Lung (tissue), 12 donors: ENCODE data around the gene PROX2. TPM values are rescaled to one million over a fixed set of nuclear protein-coding genes. Genes with fewer than 3 reads are reported as not detected.
A peak's percentile ranks its signal among the peaks of the same experiment; 100 is the strongest.

Experiments used
- ATAC-seq: fragments of 200-7000 bp; cut with Tn5 transposase; one replicate; pipeline ENCODE4 v1.9.1; 2020; ENCODE audit warnings: moderate number of reproducible peaks; ENCODE audit not compliant: insufficient read depth, low FRiP score
- DNase-seq, 3 donors: peaks; one replicate each; pipeline ENCODE4 v3.0.0-alpha.2; 2013 to 2017
- H3K27ac ChIP-seq, 2 donors: one replicate each; pipeline ENCODE4 v1.5.1; 2013; ENCODE audit warnings: mild to moderate bottlenecking in 2 of 2, moderate library complexity in 2 of 2, control low read depth in 1 of 2, inconsistent platforms in 1 of 2, low read depth in 1 of 2, low read length in 1 of 2
- H3K27me3 ChIP-seq, 3 donors: one replicate each; pipeline ENCODE4 v1.5.1; 2013; ENCODE audit warnings: low read length in 2 of 3; ENCODE audit not compliant: control insufficient read depth in 3 of 3, insufficient read depth in 3 of 3
- H3K36me3 ChIP-seq, 4 donors: one replicate each; pipeline ENCODE4 v1.5.1; 2013; ENCODE audit warnings: low read length in 4 of 4, mild to moderate bottlenecking in 1 of 4, moderate library complexity in 1 of 4; ENCODE audit not compliant: control insufficient read depth in 4 of 4, insufficient read depth in 4 of 4
- H3K4me1 ChIP-seq, 5 donors: one replicate each; pipeline ENCODE4 v1.5.1; 2013; ENCODE audit warnings: low read length in 5 of 5, mild to moderate bottlenecking in 2 of 5, moderate library complexity in 1 of 5; ENCODE audit not compliant: control insufficient read depth in 5 of 5, insufficient read depth in 5 of 5
- H3K4me3 ChIP-seq: one replicate; pipeline ENCODE4 v1.5.1; 2013; ENCODE audit warnings: mild to moderate bottlenecking, control low read depth, moderate library complexity
- H3K9ac ChIP-seq, 2 donors: one replicate each; pipeline ENCODE4 v1.5.1; 2013; ENCODE audit warnings: low read length in 2 of 2, control low read depth in 1 of 2; ENCODE audit not compliant: insufficient read depth in 1 of 2
- H3K9me3 ChIP-seq, 4 donors: one replicate each; pipeline ENCODE4 v1.5.1; 2013; ENCODE audit warnings: low read length in 3 of 4, mild to moderate bottlenecking in 1 of 4, moderate library complexity in 1 of 4; ENCODE audit not compliant: control insufficient read depth in 4 of 4, insufficient read depth in 3 of 4
- CTCF ChIP-seq: IDR thresholded peaks from 2 replicates; pipeline ENCODE4 v1.5.1; 2012; ENCODE audit warnings: mild to moderate bottlenecking; ENCODE audit errors: control extremely low read depth, extremely low read depth
- WGBS, 2 donors: extraction: QIAGEN DNeasy Blood & Tissue Kit; methylation state at CpG; one replicate each; pipeline ENCODE4 v1.1.7; 2013; 5-methylcytosine and 5-hydroxymethylcytosine counted together
- polyA plus RNA-seq, 2 donors: library from polyadenylated mRNA; stranded (reverse); fragments of 200-250 nt; gene quantifications; one replicate each; pipeline ENCODE4 v1.2.1, GENCODE V29; 2013
- total RNA-seq, 2 donors: library from RNA; depleted of rRNA in 1 of 2; stranded (reverse); fragments of >200 nt in 1 of 2; gene quantifications; one replicate each; pipeline ENCODE4 v1.2.1, GENCODE V29; 2014 to 2021
- donor health status: control.
- donor health status: control.
- donor health status: Bipolar disorder and iron deficiency.
- donor health status: healthy.
- donor health status: DM: yes; HTN: yes; CAD: no.

The PROX2 gene
- total and polyA plus RNA-seq, 4 donors: 0.01 to 0.09 TPM; not detected in 2

GRCh38 chr14:74875204-74875603, 741 bp downstream of the PROX2 start:
- Histone ChIP-seq H3K27ac (no peak overlapping the region), H3K36me3 (no peaks in the 10 kb centered on the region), H3K9me3 (no peaks in the 10 kb centered on the region), H3K4me3 (no peak overlapping the region), H3K9ac (no peak overlapping the region), H3K27me3 (no peaks in the 10 kb centered on the region), H3K4me1 (peaks cover 0 to 2% (median 0%) of the 10 kb centered on the region in 5 donors)
- 94 to 95% methylated on average over 5 of the region's 5 CpGs for WGBS, 2 donors
- no peak for TF ChIP-seq CTCF
- DNase-seq (no peak), ATAC-seq (no peak)

DNA sequence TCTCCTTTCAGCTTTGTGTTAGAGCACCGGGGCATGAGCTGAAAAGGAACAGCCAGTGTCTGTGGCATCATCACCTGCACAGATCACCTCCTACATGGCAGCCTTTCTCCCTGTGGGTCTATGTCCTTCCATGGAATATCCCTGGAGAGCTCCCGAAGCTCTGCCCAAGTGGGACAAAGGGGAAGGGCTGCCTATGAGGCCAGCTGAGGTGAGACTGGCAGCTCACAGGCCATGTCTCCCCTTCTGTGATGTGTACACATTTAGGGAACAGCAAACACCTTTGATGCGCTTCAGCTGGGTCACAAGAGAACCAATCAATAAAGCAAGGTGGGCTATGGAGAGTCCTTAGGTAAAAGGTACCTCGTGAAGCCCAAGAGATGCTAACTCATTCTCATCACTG, 4.1 kb downstream of the PROX2 start:
- 85 to 93% methylated on average over 4 of the region's 4 CpGs for WGBS, 2 donors

DNA sequence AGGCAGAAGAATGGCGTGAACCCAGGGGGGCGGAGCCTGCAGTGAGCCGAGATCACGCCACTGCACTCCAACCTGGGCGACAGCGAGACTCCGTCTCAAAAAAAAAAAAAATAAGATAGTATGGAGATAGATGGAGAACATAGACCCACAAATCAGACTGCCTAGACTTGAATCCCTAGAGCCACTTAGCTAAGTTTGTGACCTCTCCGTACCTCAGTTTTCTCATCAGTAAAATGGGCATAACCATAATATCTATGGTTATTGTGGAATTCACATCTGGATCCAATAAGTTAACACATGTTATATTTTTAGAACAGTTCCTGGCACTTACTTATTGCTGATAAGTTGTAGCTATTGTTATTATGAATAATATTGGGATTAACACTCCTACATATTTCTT, 7.2 kb downstream of the PROX2 start:
- no peak for TF ChIP-seq CTCF
- Histone ChIP-seq H3K9me3 (no peaks in the 10 kb centered on the region), H3K9ac (no peak overlapping the region), H3K27ac (no peak overlapping the region), H3K27me3 (no peaks in the 10 kb centered on the region), H3K4me3 (no peak overlapping the region), H3K36me3 (no peaks in the 10 kb centered on the region), H3K4me1 (peaks cover 0 to 1% (median 0%) of the 10 kb centered on the region in 5 donors)
- ATAC-seq (no peak), DNase-seq (no peak)
- 93 to 98% methylated on average over 8 of the region's 8 CpGs for WGBS, 2 donors

More for the DNA sequence above, 4.1 kb downstream of the PROX2 start:
- no peak for DNase-seq
- peaks cover 0 to 3% (median 0%) of the 10 kb centered on the region in 5 donors for H3K4me1 ChIP-seq
- no peaks in the 10 kb centered on the region for H3K27me3 ChIP-seq
- no peaks in the 10 kb centered on the region for H3K36me3 ChIP-seq
- no peak overlapping the region for H3K4me3 ChIP-seq
- TF ChIP-seq CTCF: no peak
- no peak for ATAC-seq
- H3K9ac ChIP-seq: no peak overlapping the region
- no peak overlapping the region for H3K27ac ChIP-seq
- no peaks in the 10 kb centered on the region for H3K9me3 ChIP-seq

- Histone ChIP-seq H3K9ac (no peak overlapping the region), H3K27ac (no peak overlapping the region), H3K9me3 (no peaks in the 10 kb centered on the region), H3K36me3 (no peaks in the 10 kb centered on the region), H3K27me3 (no peaks in the 10 kb centered on the region), H3K4me3 (no peak overlapping the region), H3K4me1 (peaks cover 0 to 1% (median 0%) of the 10 kb centered on the region in 5 donors)
- DNase-seq (peak in 2 of 3 donors; percentile 11 to 22), ATAC-seq (no peak)
- TF ChIP-seq CTCF: no peak
- WGBS, 2 donors: 35 to 36% methylated on average over 5 of the region's 5 CpGs
These were observed 8.3 kb downstream of the PROX2 start for GRCh38 chr14:74867673-74868072.
